Caco-2 (cell line): ENCODE results near the gene FAM186B. TPM values are rescaled to one million over a fixed set of nuclear protein-coding genes. Genes with fewer than 3 reads are reported as not detected.

Source experiments
- BruUV-seq: library from RNA; stranded (reverse); fragments of 400-500 nt; replicated peaks from 2 replicates; lab custom pipeline; 2021; lab: Mats Ljungman, UMichigan
- CTCF ChIA-PET: fragments of 300-600 bp; sonication (Branson Sonifier 250); formaldehyde crosslinking; loops from one replicate; lab custom pipeline; 2022; ENCODE audit warnings: antibody characterized with exemption; lab: Charles Lee
- POLR2A ChIA-PET: fragments of 300-600 bp; sonication (Branson Sonifier 250); formaldehyde crosslinking; loops from one replicate; lab custom pipeline; 2022; ENCODE audit warnings: antibody characterized with exemption; lab: Charles Lee
- DNase-seq, 2 experiments: peaks; one replicate each; pipeline versions ENCODE4 v3.0.0 to v3.0.0-alpha.2; 2020 to 2022
- H3K27me3 ChIP-seq: replicated peaks from 2 replicates; pipeline ENCODE4 v1.6.0; 2011; ENCODE audit warnings: low read length; ENCODE audit not compliant: control insufficient read depth, insufficient read depth
- H3K36me3 ChIP-seq: 2 replicates; pipeline ENCODE4 v1.5.1; 2011; ENCODE audit warnings: low read length; ENCODE audit not compliant: control insufficient read depth, insufficient read depth
- H3K4me1 ChIP-seq: fragments of 250-450 bp; sonication (Bioruptor Pico); 2 replicates; pipeline ENCODE4 v1.5.1; 2020; ENCODE audit warnings: mild to moderate bottlenecking
- H3K4me3 ChIP-seq: 2 replicates; pipeline ENCODE4 v1.5.1; 2011; ENCODE audit warnings: low read depth, mild to moderate bottlenecking, control low read depth, low read length
- H3K9me3 ChIP-seq: fragments of 250-450 bp; sonication (Bioruptor Pico); 2 replicates; pipeline ENCODE4 v1.5.1; 2020; ENCODE audit warnings: mild to moderate bottlenecking, moderate library complexity
- H3K27ac Mint-ChIP-seq: one replicate; pipeline ENCODE4 v1.8.0; 2022; ENCODE audit warnings: mixed read lengths; ENCODE audit not compliant: unreplicated experiment
- H3K27me3 Mint-ChIP-seq: one replicate; pipeline ENCODE4 v1.8.0; 2022; ENCODE audit warnings: mixed read lengths; ENCODE audit not compliant: insufficient read depth, unreplicated experiment
- H3K36me3 Mint-ChIP-seq: one replicate; pipeline ENCODE4 v1.8.0; 2022; ENCODE audit warnings: mild to moderate bottlenecking, mixed read lengths; ENCODE audit not compliant: insufficient read depth, unreplicated experiment
- H3K4me1 Mint-ChIP-seq: one replicate; pipeline ENCODE4 v1.8.0; 2022; ENCODE audit warnings: low read depth, mixed read lengths; ENCODE audit not compliant: unreplicated experiment
- H3K4me3 Mint-ChIP-seq: one replicate; pipeline ENCODE4 v1.8.0; 2022; ENCODE audit warnings: mild to moderate bottlenecking, moderate library complexity, mixed read lengths; ENCODE audit not compliant: unreplicated experiment
- H3K9me3 Mint-ChIP-seq: one replicate; pipeline ENCODE4 v1.8.0; 2022; ENCODE audit warnings: mixed read lengths; ENCODE audit not compliant: unreplicated experiment
- CTCF ChIP-seq, 2 experiments: fragments of 200-600 bp in 1 of 2; IDR thresholded peaks; 1 replicate in 1 of 2; 2 replicates in 1 of 2; pipeline versions ENCODE4 v1.5.1 to v1.8.0; 2011 to 2022; ENCODE audit warnings: antibody characterized with exemption in 1 of 2, control low read depth in 1 of 2, inconsistent platforms in 1 of 2, low read depth in 1 of 2, low read length in 1 of 2, mild to moderate bottlenecking in 1 of 2, moderate library complexity in 1 of 2; ENCODE audit not compliant: insufficient read depth in 1 of 2, severe bottlenecking in 1 of 2, unreplicated experiment in 1 of 2
- intact Hi-C: fragments of 100-400 bp; cut with micrococcal nuclease; formaldehyde crosslinking; loops from one replicate; pipeline ENCODE4 v1.10.0; 2022; ENCODE audit not compliant: unreplicated experiment
- total RNA-seq: library from RNA; stranded (reverse); gene quantifications from 2 replicates; pipeline ENCODE4 v1.2.3, GENCODE V29; 2022

Gene FAM186B
- total RNA-seq, 1 experiment from 2014 or later, result 2.2 TPM

- Mint-ChIP-seq H3K9me3 (no peaks in the 10 kb centered on the region), H3K36me3 (no peaks in the 10 kb centered on the region), H3K4me1 (peaks cover 17% of the 10 kb centered on the region), H3K4me3 (no peak overlapping the region), H3K27me3 (no peaks in the 10 kb centered on the region), H3K27ac (no peak overlapping the region)
- Histone ChIP-seq H3K9me3 (no peaks in the 10 kb centered on the region), H3K27me3 (no peaks in the 10 kb centered on the region), H3K4me1 (peaks cover 17% of the 10 kb centered on the region), H3K4me3 (no peak overlapping the region), H3K36me3 (no peaks in the 10 kb centered on the region)
- no peak for TF ChIP-seq CTCF (IDR thresholded peaks at IDR 0.05; ENCODE audit: insufficient read depth in 1 of 2, low read depth in 1 of 2, low read length in 1 of 2, severe bottlenecking in 1 of 2, unreplicated experiment in 1 of 2)
- DNase-seq, result peak in 1 of 2 experiments; percentile 25
- POLR2A ChIA-PET, result no interaction called here
- intact Hi-C loops, result no loop called here
- CTCF ChIA-PET, result interaction anchor here (0.6 to 0.7 kb wide), 3 partner anchors 10 to 116 kb away, joined by 3 to 7 read pairs (median 5); partner anchors contain the start of gene TMBIM6
- BruUV-seq, result no TSS peak
Observed at GRCh38 chr12:49624921-49625577, 19.6 kb upstream of the FAM186B start.

- Histone ChIP-seq H3K9me3 (no peaks in the 10 kb centered on the region), H3K4me3 (peak within 1 kb of the TSS; percentile 66), H3K27me3 (no peaks in the 10 kb centered on the region), H3K4me1 (peaks cover 32% of the 10 kb centered on the region), H3K36me3 (no peaks in the 10 kb centered on the region)
- intact Hi-C loops, result loop anchor here (1.0 to 2.0 kb wide), 4 partner anchors 43 to 265 kb away; partner anchors contain the start of gene MCRS1
- Mint-ChIP-seq H3K27ac (peak within 1 kb of the TSS; percentile 77), H3K9me3 (no peaks in the 10 kb centered on the region), H3K36me3 (no peaks in the 10 kb centered on the region), H3K27me3 (no peaks in the 10 kb centered on the region), H3K4me3 (peak within 1 kb of the TSS; percentile 82), H3K4me1 (peaks cover 29% of the 10 kb centered on the region)
- BruUV-seq, result no TSS peak
- POLR2A ChIA-PET, result interaction anchor here (0.6 to 2.3 kb wide), 8 partner anchors 11 to 301 kb away, joined by 3 to 15 read pairs (median 4); partner anchors contain the start of genes SPATS2, TMBIM6 and TROAP
- CTCF ChIA-PET, result interaction anchor here (0.5 to 2.5 kb wide), 24 partner anchors 10 to 650 kb away, joined by 3 to 35 read pairs (median 4); partner anchors contain the start of genes BCDIN3D, FAM186B, SPATS2 and TMBIM6
- peak; percentile 95 to 99 for DNase-seq
- peak; percentile 61 to 71 for TF ChIP-seq CTCF (IDR thresholded peaks at IDR 0.05; ENCODE audit: insufficient read depth in 1 of 2, low read depth in 1 of 2, low read length in 1 of 2, severe bottlenecking in 1 of 2, unreplicated experiment in 1 of 2)
Observed at GRCh38 chr12:49623142-49623904, 17.9 kb upstream of the FAM186B start, which contains the start of gene PRPF40B. TSS of gene PRPF40B (plus strand) at chr12:49623561. CDS start at chr12:49623591, 30 bp downstream.
